H1 (cell line): ENCODE results near the gene TUBGCP5. TPM values are rescaled to one million over a fixed set of nuclear protein-coding genes. Genes with fewer than 3 reads are reported as not detected.

Experiments used
- CTCF ChIA-PET: fragments of 300-600 bp; sonication (Branson Sonifier 250); formaldehyde crosslinking; loops from one replicate; lab custom pipeline; 2021; ENCODE audit not compliant: partially characterized antibody; lab: Charles Lee
- POLR2A ChIA-PET: fragments of 300-600 bp; sonication (Branson Sonifier 250); formaldehyde crosslinking; loops from one replicate; lab custom pipeline; 2021; ENCODE audit warnings: inconsistent platforms; ENCODE audit not compliant: partially characterized antibody; lab: Charles Lee
- DNase-seq, 2 experiments: peaks; one replicate each; pipeline versions ENCODE4 v3.0.0 to v3.0.0-alpha.2; 2010 to 2022; ENCODE audit warnings: low spot score in 2 of 2, low read depth in 1 of 2, mixed read lengths in 1 of 2
- FAIRE-seq: peaks from 2 replicates; lab custom pipeline; 2011; peaks lifted over from hg19 to GRCh38; lab: Jason Lieb, UNC
- H2AFZ ChIP-seq: 2 replicates; pipeline ENCODE4 v1.8.1; 2012; ENCODE audit warnings: low read length, inconsistent platforms
- H2AK5ac ChIP-seq: 2 replicates; pipeline ENCODE4 v1.6.1; 2013; ENCODE audit warnings: low read depth, low read length
- H2BK120ac ChIP-seq: replicated peaks from 2 replicates; pipeline ENCODE3; 2013; ENCODE audit warnings: low read depth, low read length, inconsistent platforms
- H2BK12ac ChIP-seq: 2 replicates; pipeline ENCODE4 v1.6.1; 2013; ENCODE audit warnings: low read depth, low read length
- H2BK15ac ChIP-seq: 2 replicates; pipeline ENCODE4 v1.6.1; 2013; ENCODE audit warnings: low read length
- H2BK20ac ChIP-seq: 2 replicates; pipeline ENCODE4 v1.6.1; 2013; ENCODE audit warnings: low read length
- H2BK5ac ChIP-seq: 2 replicates; pipeline ENCODE4 v1.6.1; 2013; ENCODE audit warnings: low read depth, low read length
- H3K14ac ChIP-seq: 2 replicates; pipeline ENCODE4 v1.6.1; 2013; ENCODE audit warnings: inconsistent platforms; ENCODE audit not compliant: insufficient read length
- H3K18ac ChIP-seq: 2 replicates; pipeline ENCODE4 v1.6.1; 2013; ENCODE audit warnings: low read length; ENCODE audit errors: extremely low read depth
- H3K23ac ChIP-seq: 2 replicates; pipeline ENCODE4 v1.6.1; 2013; ENCODE audit warnings: inconsistent platforms; ENCODE audit not compliant: insufficient read length
- H3K23me2 ChIP-seq: 2 replicates; pipeline ENCODE4 v1.6.1; 2013; ENCODE audit warnings: low read depth, low read length
- H3K27ac ChIP-seq: 2 replicates; pipeline ENCODE4 v1.6.1; 2011; ENCODE audit warnings: low read depth, low read length, inconsistent platforms
- H3K27me3 ChIP-seq, 4 experiments: replicated peaks in 1 of 4; 1 replicate in 1 of 4; 2 replicates in 3 of 4; pipeline versions ENCODE4 v1.6.1 to v1.8.1; 2011 to 2013; ENCODE audit warnings: low read length in 3 of 4, mild to moderate bottlenecking in 3 of 4, inconsistent platforms in 2 of 4, mixed read lengths in 2 of 4, moderate library complexity in 1 of 4; ENCODE audit not compliant: control insufficient read depth in 3 of 4, insufficient read depth in 3 of 4; ENCODE audit errors: extremely low read depth in 1 of 4
- H3K36me3 ChIP-seq, 4 experiments: 2 replicates each; pipeline versions ENCODE4 v1.6.1 to v1.8.1; 2011 to 2013; ENCODE audit warnings: mild to moderate bottlenecking in 4 of 4, low read length in 3 of 4, moderate library complexity in 2 of 4, control low read depth in 1 of 4, inconsistent platforms in 1 of 4; ENCODE audit not compliant: insufficient read depth in 4 of 4, control insufficient read depth in 2 of 4
- H3K4ac ChIP-seq: replicated peaks from 2 replicates; pipeline ENCODE3; 2013; ENCODE audit warnings: low read length, low read depth, mixed read lengths, inconsistent platforms; ENCODE audit not compliant: insufficient read length
- H3K4me1 ChIP-seq, 4 experiments: replicated peaks in 1 of 4; 1 replicate in 1 of 4; 2 replicates in 3 of 4; pipeline versions ENCODE4 v1.6.1 to v1.8.1; 2011 to 2013; ENCODE audit warnings: low read length in 3 of 4, inconsistent platforms in 2 of 4, mixed read lengths in 1 of 4; ENCODE audit not compliant: insufficient read depth in 4 of 4, control insufficient read depth in 3 of 4
- H3K4me2 ChIP-seq, 2 experiments: 2 replicates each; pipeline versions ENCODE4 v1.6.1 to v1.8.1; 2011 to 2013; ENCODE audit warnings: low read depth in 2 of 2, low read length in 2 of 2, control low read depth in 1 of 2, inconsistent platforms in 1 of 2, mild to moderate bottlenecking in 1 of 2; ENCODE audit not compliant: insufficient read depth in 1 of 2
- H3K4me3 ChIP-seq, 4 experiments: fragments of 200-600, 300-600 bp in 1 of 4; sonication (generic), shearing (Covaris generic), sonication (Bioruptor Twin) in 1 of 4; 2 replicates each; pipeline versions ENCODE4 v1.5.1 to v1.8.1; 2011 to 2016; ENCODE audit warnings: low read length in 4 of 4, low read depth in 3 of 4, control low read depth in 2 of 4, inconsistent platforms in 2 of 4, mild to moderate bottlenecking in 2 of 4, mixed read lengths in 1 of 4, moderate library complexity in 1 of 4; ENCODE audit not compliant: insufficient read depth in 2 of 4; ENCODE audit errors: extremely low read depth in 1 of 4
- H3K56ac ChIP-seq: replicated peaks from 2 replicates; pipeline ENCODE3; 2013; ENCODE audit warnings: low read depth, mild to moderate bottlenecking, mixed read lengths, low read length, inconsistent platforms; ENCODE audit not compliant: insufficient read length
- H3K79me1 ChIP-seq: 2 replicates; pipeline ENCODE4 v1.6.1; 2013; ENCODE audit warnings: low read depth, low read length, control low read depth
- H3K79me2 ChIP-seq, 2 experiments: 2 replicates each; pipeline versions ENCODE4 v1.6.1 to v1.8.1; 2012 to 2013; ENCODE audit warnings: low read length in 2 of 2, mild to moderate bottlenecking in 2 of 2, inconsistent platforms in 1 of 2; ENCODE audit not compliant: insufficient read depth in 2 of 2, control insufficient read depth in 1 of 2
- H3K9ac ChIP-seq, 4 experiments: replicated peaks in 1 of 4; 1 replicate in 1 of 4; 2 replicates in 3 of 4; pipeline versions ENCODE4 v1.6.1 to v1.8.1; 2011 to 2013; ENCODE audit warnings: low read depth in 3 of 4, low read length in 3 of 4, control low read depth in 2 of 4, mild to moderate bottlenecking in 2 of 4, moderate library complexity in 2 of 4, inconsistent platforms in 1 of 4; ENCODE audit errors: extremely low read depth in 1 of 4
- H3K9me3 ChIP-seq, 2 experiments: 2 replicates each; pipeline versions ENCODE4 v1.6.1 to v1.8.1; 2012 to 2013; ENCODE audit warnings: mild to moderate bottlenecking in 2 of 2, moderate library complexity in 2 of 2, control low read depth in 1 of 2, inconsistent platforms in 1 of 2, low read depth in 1 of 2, low read length in 1 of 2, mixed read lengths in 1 of 2; ENCODE audit not compliant: insufficient read depth in 2 of 2
- H4K20me1 ChIP-seq, 2 experiments: replicated peaks in 1 of 2; 2 replicates each; pipeline versions ENCODE3 to v1.8.1; 2011 to 2013; ENCODE audit warnings: inconsistent platforms in 2 of 2, low read length in 2 of 2, mild to moderate bottlenecking in 1 of 2; ENCODE audit not compliant: insufficient read depth in 2 of 2, control insufficient read depth in 1 of 2
- H4K5ac ChIP-seq: 2 replicates; pipeline ENCODE4 v1.6.1; 2013; ENCODE audit warnings: low read length, low read depth, mixed read lengths, inconsistent platforms; ENCODE audit not compliant: insufficient read length
- H4K8ac ChIP-seq: 2 replicates; pipeline ENCODE4 v1.8.0; 2013; ENCODE audit warnings: mild to moderate bottlenecking, moderate library complexity, low read length, inconsistent platforms; ENCODE audit not compliant: insufficient read depth; ENCODE audit errors: extremely low read depth
- H4K91ac ChIP-seq: replicated peaks from 2 replicates; pipeline ENCODE3; 2013; ENCODE audit warnings: low read length, mixed read lengths, inconsistent platforms; ENCODE audit not compliant: insufficient read length
- BRCA1 ChIP-seq: IDR thresholded peaks from 2 replicates; pipeline ENCODE4 v1.6.1; 2012; ENCODE audit warnings: low read depth, low read length, improper control_type of control experiment
- WGBS, 2 experiments: shearing (Covaris generic) in 1 of 2; methylation state at CpG; one replicate each; pipeline versions ENCODE4 v1.1.6 to v1.1.7; 2013 to 2015; ENCODE audit warnings: low lambda C conversion rate in 2 of 2, mixed read lengths in 2 of 2, inconsistent platforms in 1 of 2, low coverage in 1 of 2, missing lambda C conversion rate in 1 of 2; ENCODE audit not compliant: insufficient replicate concordance in 2 of 2, insufficient coverage in 1 of 2, insufficient read length in 1 of 2; ENCODE audit errors: extremely low coverage in 1 of 2, missing lambda C conversion rate in 1 of 2; 5-methylcytosine and 5-hydroxymethylcytosine counted together
- polyA plus RNA-seq, 7 experiments: library from polyadenylated mRNA; depleted of rRNA in 3 of 7; stranded (reverse) in 5 of 7; unstranded in 2 of 7; fragments of >200 nt in 5 of 7; fragments of 200-250 nt in 2 of 7; gene quantifications; 1 replicate in 5 of 7; 2 replicates in 1 of 7; 4 replicates in 1 of 7; pipeline versions ENCODE4 v1.2.1 to v1.2.3, GENCODE V29; 2011 to 2013; ENCODE audit warnings: missing spikeins in 2 of 7, mixed read lengths in 2 of 7
- total RNA-seq: library from RNA; stranded (reverse); fragmentation: NEBNext Ultra II Directional; extraction: Animal tissue kit (Norgen Biotek cat#: 25700); gene quantifications from 2 replicates; pipeline ENCODE4 v1.2.1, GENCODE V29; 2021

The TUBGCP5 gene
- total and polyA plus RNA-seq, 2 of the 8 experiments (the other 6 are each of a cell fraction or from before 2014, with no cell fraction given), result 6.3 to 12.5 TPM

- DNase-seq, result no peak
- ChIA-PET POLR2A (interaction anchor here (2.7 kb wide), 1 partner anchor 10 kb away, joined by 7 read pairs; no protein-coding TSS in a partner anchor), CTCF (no interaction called here)
- H4K8ac ChIP-seq, result no peak overlapping the region
- H3K79me1 ChIP-seq, result peaks cover 18% of the 10 kb centered on the region
- H2BK5ac ChIP-seq, result no peak overlapping the region
- no peak overlapping the region for H2BK20ac ChIP-seq
- no peaks in the 10 kb centered on the region; the same call in 1 of the 2 replicates for H3K23me2 ChIP-seq
- no peak overlapping the region for H4K91ac ChIP-seq
- H2BK15ac ChIP-seq, result no peak overlapping the region
- no peak overlapping the region for H2AFZ ChIP-seq
- no peak overlapping the region for H2AK5ac ChIP-seq
- H2BK12ac ChIP-seq, result no peak overlapping the region
- H3K18ac ChIP-seq, result no peak overlapping the region
- FAIRE-seq, result no peak
- no peak overlapping the region for H3K14ac ChIP-seq
- H4K5ac ChIP-seq, result no peak overlapping the region
- peaks cover 0 to 9% (median 3%) of the 10 kb centered on the region in 4 experiments; a peak in 5 of 7 replicates for H3K4me1 ChIP-seq
- H3K36me3 ChIP-seq, result no peaks in the 10 kb centered on the region
- H3K23ac ChIP-seq, result no peak overlapping the region
- no peak overlapping the region for H3K27ac ChIP-seq
- H3K56ac ChIP-seq, result no peak overlapping the region
- H3K79me2 ChIP-seq, result peaks cover 0 to 58% of the 10 kb centered on the region in 2 experiments; a peak in 2 of 4 replicates
- H3K4ac ChIP-seq, result no peak overlapping the region
- no peak overlapping the region for H3K4me3 ChIP-seq
- peaks cover 9 to 15% of the 10 kb centered on the region in 2 experiments for H4K20me1 ChIP-seq
- H3K9me3 ChIP-seq, result no peaks in the 10 kb centered on the region
- WGBS, 2 experiments, result 91% methylated on average over 5 of the region's 5 CpGs; no CpG with 5 or more reads in 1 of the 2 experiments
- no peaks in the 10 kb centered on the region for H3K27me3 ChIP-seq
- H3K9ac ChIP-seq, result no peak overlapping the region
- no peak overlapping the region for H3K4me2 ChIP-seq
- H2BK120ac ChIP-seq, result no peak overlapping the region
- TF ChIP-seq BRCA1, result no peak
Measured at GRCh38 chr15:22968366-22968765, 71.0 kb downstream of the TUBGCP5 start.
